PC-9 (cell line): ENCODE data around the gene TUBGCP2. TPM values are rescaled to one million over a fixed set of nuclear protein-coding genes. Genes with fewer than 3 reads are reported as not detected.
A peak's percentile ranks its signal among the peaks of the same experiment; 100 is the strongest.

Experiments
- BruUV-seq: library from RNA; stranded (reverse); fragments of 400-500 nt; replicated peaks from 2 replicates; lab custom pipeline; 2021; lab: Mats Ljungman, UMichigan
- CTCF ChIA-PET: fragments of 300-600 bp; sonication (Branson Sonifier 250); formaldehyde crosslinking; loops from one replicate; lab custom pipeline; 2022; ENCODE audit warnings: antibody characterized with exemption; lab: Charles Lee
- POLR2A ChIA-PET: fragments of 300-600 bp; sonication (Branson Sonifier 250); formaldehyde crosslinking; loops from one replicate; lab custom pipeline; 2022; ENCODE audit warnings: antibody characterized with exemption; ENCODE audit not compliant: unreplicated experiment; lab: Charles Lee
- DNase-seq, 2 experiments: peaks; one replicate each; pipeline versions ENCODE4 v3.0.0 to v3.0.0-alpha.2; 2015 to 2022; ENCODE audit warnings: mixed read lengths in 1 of 2
- H2AFZ ChIP-seq: fragments of 200-600 bp; sonication (generic); 2 replicates; pipeline ENCODE4 v1.8.1; 2017; ENCODE audit warnings: antibody characterized with exemption
- H3F3A ChIP-seq: fragments of 200-600 bp; sonication (generic); 2 replicates; pipeline ENCODE4 v1.8.1; 2017; ENCODE audit warnings: antibody characterized with exemption, mild to moderate bottlenecking, low read depth; ENCODE audit not compliant: insufficient read depth
- H3K27ac ChIP-seq: fragments of 200-600 bp; sonication (generic); 2 replicates; pipeline ENCODE4 v1.6.1; 2016; ENCODE audit warnings: mixed run types
- H3K27me3 ChIP-seq: fragments of 200-600 bp; sonication (generic); 2 replicates; pipeline ENCODE4 v1.6.1; 2016; ENCODE audit warnings: low read depth, mixed run types; ENCODE audit not compliant: insufficient read depth
- H3K36me3 ChIP-seq: fragments of 200-600 bp; sonication (generic); 2 replicates; pipeline ENCODE4 v1.6.1; 2016; ENCODE audit warnings: low read depth, mixed run types
- H3K4me1 ChIP-seq: fragments of 200-600 bp; sonication (generic); replicated peaks from 2 replicates; pipeline ENCODE4 v1.6.1; 2016; ENCODE audit warnings: mixed run types; ENCODE audit not compliant: insufficient read depth
- H3K4me2 ChIP-seq: fragments of 200-600 bp; sonication (generic); 2 replicates; pipeline ENCODE4 v1.6.1; 2017; ENCODE audit warnings: mixed run types
- H3K4me3 ChIP-seq: fragments of 200-600 bp; sonication (generic); 2 replicates; pipeline ENCODE4 v1.6.1; 2016; ENCODE audit warnings: mixed run types
- H3K79me2 ChIP-seq: fragments of 200-600 bp; sonication (generic); 2 replicates; pipeline ENCODE4 v1.6.1; 2017; ENCODE audit warnings: low read depth, mixed run types
- H3K9me2 ChIP-seq: fragments of 200-600 bp; sonication (generic); 2 replicates; pipeline ENCODE4 v1.8.1; 2017; ENCODE audit warnings: mild to moderate bottlenecking; ENCODE audit not compliant: insufficient read depth
- H3K9me3 ChIP-seq: fragments of 200-600 bp; sonication (generic); 2 replicates; pipeline ENCODE4 v1.8.1; 2016; ENCODE audit warnings: low read depth; ENCODE audit not compliant: insufficient read depth
- H4K20me1 ChIP-seq: fragments of 200-600 bp; sonication (generic); 2 replicates; pipeline ENCODE4 v1.8.1; 2017; ENCODE audit not compliant: insufficient read depth
- CTCF ChIP-seq: fragments of 200-600 bp; sonication (generic); conservative IDR thresholded peaks from 2 replicates; pipeline ENCODE4 v1.6.1; 2017; ENCODE audit warnings: mixed run types, antibody characterized with exemption, mild to moderate bottlenecking, moderate library complexity
- EZH2 ChIP-seq: fragments of 200-600 bp; sonication (generic); IDR thresholded peaks from 2 replicates; pipeline ENCODE4 v1.8.0; 2017; ENCODE audit warnings: antibody characterized with exemption, low read depth
- intact Hi-C: fragments of 100-400 bp; cut with micrococcal nuclease; formaldehyde crosslinking; loops from one replicate; pipeline ENCODE4 v1.10.0; 2022; ENCODE audit not compliant: unreplicated experiment
- total RNA-seq: library from RNA; stranded (reverse); gene quantifications from 2 replicates; pipeline ENCODE4 v1.2.3, GENCODE V29; 2021

TUBGCP2 gene
- total RNA-seq, 1 experiment from 2014 or later, result 52.8 TPM

DNA sequence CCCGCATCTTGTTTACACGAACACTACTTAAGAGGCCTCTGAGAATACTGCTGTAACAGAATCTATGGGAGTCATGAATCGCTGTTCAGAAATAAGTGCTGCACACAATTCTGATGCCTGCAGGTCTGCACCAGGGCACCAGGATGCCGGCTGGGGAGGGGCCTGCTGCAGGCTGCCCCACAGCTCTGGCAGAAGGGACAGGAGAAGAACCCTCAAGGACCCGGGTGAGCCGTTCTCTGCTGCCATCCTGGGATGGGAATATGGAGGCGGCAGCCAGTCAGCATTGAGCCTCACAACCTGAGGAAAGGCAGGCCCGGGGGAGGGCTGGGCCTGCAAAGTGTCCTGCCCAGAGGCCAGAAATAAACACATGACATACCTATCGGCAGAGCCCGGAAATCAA, 11.2 kb downstream of the TUBGCP2 start:
- ChIA-PET CTCF (no interaction called here), POLR2A (no interaction called here)
- Histone ChIP-seq H3K4me3 (no peak overlapping the region), H3F3A (peaks cover 18% of the 10 kb centered on the region; the same call in 1 of the 2 replicates), H2AFZ (no peak overlapping the region), H3K4me1 (peaks cover 21% of the 10 kb centered on the region), H3K27me3 (no peaks in the 10 kb centered on the region), H3K79me2 (no peaks in the 10 kb centered on the region), H3K27ac (no peak overlapping the region), H3K9me2 (no peaks in the 10 kb centered on the region), H3K4me2 (no peak overlapping the region), H3K9me3 (no peaks in the 10 kb centered on the region), H4K20me1 (no peaks in the 10 kb centered on the region; the same call in 1 of the 2 replicates), H3K36me3 (no peaks in the 10 kb centered on the region)
- DNase-seq, result no peak
- no TSS peak for BruUV-seq
- TF ChIP-seq EZH2, result no peak
- intact Hi-C loops, result no loop called here

DNA sequence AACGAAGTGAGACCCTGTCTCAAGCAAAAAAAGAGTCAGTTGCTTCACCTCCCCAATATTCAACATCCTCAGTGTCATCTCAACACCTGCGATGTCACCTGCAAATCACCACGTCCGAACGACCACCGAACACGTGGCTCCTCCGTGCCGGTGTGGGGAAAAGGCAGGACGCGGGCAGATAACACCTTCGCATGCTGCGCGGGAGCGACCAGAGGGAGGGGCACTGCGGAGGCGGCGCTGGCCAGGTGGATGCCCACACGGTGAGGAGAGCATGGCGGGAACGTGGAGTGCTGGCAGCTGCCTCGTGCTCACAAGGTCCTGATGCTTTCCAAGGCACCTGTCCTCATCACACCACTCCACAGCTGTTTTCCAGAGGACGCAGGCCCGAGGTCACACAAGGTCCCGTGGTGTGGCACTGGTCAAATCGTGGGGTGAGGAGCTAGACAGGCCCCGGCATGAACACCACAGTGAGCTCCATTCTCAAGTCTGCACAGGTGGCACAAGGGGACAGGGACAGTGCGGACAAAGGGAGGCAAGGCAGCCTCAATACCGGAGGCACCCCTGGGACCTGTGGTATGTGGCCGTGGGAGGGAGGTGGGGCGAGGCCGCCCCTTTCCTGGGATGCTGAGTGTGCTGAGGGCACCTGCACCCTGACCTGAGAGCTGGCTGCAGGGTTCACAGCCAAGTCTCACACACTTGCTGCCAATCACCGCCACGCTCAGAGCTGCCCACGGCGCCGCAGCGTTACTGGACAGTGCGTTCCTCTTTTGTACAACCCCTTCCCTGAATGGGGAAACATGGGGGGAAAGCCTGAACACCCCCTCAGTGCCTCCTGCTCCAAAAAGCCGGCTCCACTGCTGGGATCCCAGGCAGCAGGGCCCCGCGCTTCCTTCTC, 13.0 kb downstream of the TUBGCP2 start:
- no peaks in the 10 kb centered on the region for H3K9me2 ChIP-seq
- ChIA-PET POLR2A (no interaction called here), CTCF (no interaction called here)
- TF ChIP-seq EZH2 (no peak), CTCF (no peak)
- peaks cover 22% of the 10 kb centered on the region for H3K4me1 ChIP-seq
- H3K27ac ChIP-seq, result no peak overlapping the region
- no peaks in the 10 kb centered on the region for H4K20me1 ChIP-seq
- H3K27me3 ChIP-seq, result no peaks in the 10 kb centered on the region
- H3K4me3 ChIP-seq, result no peak overlapping the region
- H3K9me3 ChIP-seq, result no peaks in the 10 kb centered on the region
- H3K36me3 ChIP-seq, result no peaks in the 10 kb centered on the region
- H3K4me2 ChIP-seq, result no peak overlapping the region
- H2AFZ ChIP-seq, result no peak overlapping the region
- H3K79me2 ChIP-seq, result no peaks in the 10 kb centered on the region
- H3F3A ChIP-seq, result peaks cover 19% of the 10 kb centered on the region; the same call in 1 of the 2 replicates
- BruUV-seq, result no TSS peak
- no peak for DNase-seq
- intact Hi-C loops, result no loop called here

DNA sequence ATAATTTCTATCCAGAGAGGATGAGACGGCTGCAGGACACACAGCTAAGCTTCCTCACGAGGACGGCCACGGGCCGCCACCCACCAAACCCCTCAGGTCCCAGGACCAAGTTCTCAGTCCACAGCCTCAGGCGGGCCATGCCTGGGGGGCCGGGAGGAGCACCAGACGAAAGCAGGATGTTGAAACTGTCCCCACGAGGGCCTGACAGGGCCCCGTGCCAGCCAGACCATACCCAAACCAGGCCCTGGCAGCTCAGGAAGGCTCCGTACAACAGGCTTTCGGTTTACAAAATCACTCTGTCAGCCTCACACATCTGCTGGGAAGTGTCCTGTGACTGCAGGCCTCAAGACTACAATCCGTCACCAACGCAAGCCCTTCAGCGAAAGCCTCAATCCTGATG, 14.5 kb downstream of the TUBGCP2 start:
- ChIA-PET POLR2A (no interaction called here), CTCF (interaction anchor here (0.7 kb wide), 1 partner anchor 107 kb away, joined by 15 read pairs; no protein-coding TSS in a partner anchor)
- H3K79me2 ChIP-seq, result no peaks in the 10 kb centered on the region
- no peak for DNase-seq
- no peaks in the 10 kb centered on the region for H3K9me2 ChIP-seq
- no peaks in the 10 kb centered on the region for H4K20me1 ChIP-seq
- intact Hi-C loops, result no loop called here
- no peak overlapping the region for H2AFZ ChIP-seq
- H3F3A ChIP-seq, result peaks cover 19% of the 10 kb centered on the region; the same call in 1 of the 2 replicates
- H3K27ac ChIP-seq, result peak overlapping the region; percentile 67
- TF ChIP-seq EZH2, result no peak
- no peak for TF ChIP-seq CTCF
- peaks cover 22% of the 10 kb centered on the region for H3K4me1 ChIP-seq
- H3K4me3 ChIP-seq, result no peak overlapping the region
- H3K27me3 ChIP-seq, result no peaks in the 10 kb centered on the region
- BruUV-seq, result no TSS peak
- H3K36me3 ChIP-seq, result no peaks in the 10 kb centered on the region
- H3K9me3 ChIP-seq, result no peaks in the 10 kb centered on the region
- H3K4me2 ChIP-seq, result peak overlapping the region; percentile 49
